SK-N-SH (cell line): ENCODE results near the gene AFF3.

ENCODE experiments used
- CTCF ChIP-seq: fragments of 200-600 bp; sonication (generic); IDR thresholded peaks from 2 replicates; pipeline ENCODE4 v1.6.1; 2017; ENCODE audit warnings: antibody characterized with exemption, mild to moderate bottlenecking, moderate library complexity
- ELF1 ChIP-seq: IDR thresholded peaks from 2 replicates; pipeline ENCODE4 v1.4.0; 2012
- POLR2AphosphoS5 ChIP-seq: IDR thresholded peaks from 2 replicates; pipeline ENCODE4 v1.6.1; 2012; ENCODE audit warnings: low read depth, low read length

DNA sequence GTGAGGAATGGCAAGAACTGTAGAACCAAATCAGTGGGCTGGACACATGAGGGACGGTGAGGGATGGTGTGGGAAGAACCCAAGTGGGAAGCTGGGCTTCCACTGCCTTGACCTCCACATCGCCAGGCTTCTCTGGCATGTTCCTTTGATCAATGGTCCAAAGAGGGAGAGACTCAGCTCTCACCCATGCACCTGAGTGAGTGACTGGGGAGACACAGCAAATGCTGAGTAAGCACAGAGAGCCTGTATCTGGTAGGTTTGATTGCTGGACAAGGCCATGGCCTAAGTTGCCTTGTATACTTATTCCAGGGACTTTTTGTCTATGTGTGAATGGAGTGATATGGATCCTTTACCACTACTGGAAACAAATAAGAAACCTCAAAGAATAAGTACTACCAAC is 188.6 kb downstream of the AFF3 start:
- no peak for TF ChIP-seq CTCF
- no peak for TF ChIP-seq POLR2AphosphoS5
- no peak for TF ChIP-seq ELF1
